ENCODE data around the gene OAF. TPM values are rescaled to one million over a fixed set of nuclear protein-coding genes. Genes with fewer than 3 reads are reported as not detected.

Gene OAF
- total RNA-seq, 3 donors from 2014 or later (not counting 1 experiment from before 2014, with no cell fraction given), result 2.8 to 5.1 (median 3.8) TPM

- peaks cover 36 to 66% of the 10 kb centered on the region in 2 donors for H3K27me3 Mint-ChIP-seq (ENCODE audit: low read depth in 2 of 2)
- no peaks in the 10 kb centered on the region for H3K4me1 Mint-ChIP-seq
- no peak overlapping the region for H3K27ac Mint-ChIP-seq
- intact Hi-C loops (cut with micrococcal nuclease), result no loop called here
- no CpG with 5 or more reads among the region's 2 CpGs for WGBS (ENCODE audit: insufficient coverage)
- ATAC-seq (no peak), DNase-seq (no peak)
- peaks cover 6% of the 10 kb centered on the region for H3K27me3 ChIP-seq (ENCODE audit: control insufficient read depth, insufficient read depth, low read length)
- H3K4me1 ChIP-seq (ENCODE audit: control insufficient read depth, insufficient read depth, low read length), result no peaks in the 10 kb centered on the region
- H3K4me3 ChIP-seq (ENCODE audit: low read length), result no peak overlapping the region
- no peaks in the 10 kb centered on the region for H3K36me3 ChIP-seq (ENCODE audit: control insufficient read depth, insufficient read depth, low read length)
- H3K4me3 Mint-ChIP-seq, result no peak overlapping the region
- H3K9me3 ChIP-seq (ENCODE audit: control insufficient read depth, insufficient read depth, low read length), result no peaks in the 10 kb centered on the region
- H3K36me3 Mint-ChIP-seq, result no peaks in the 10 kb centered on the region
- no peak overlapping the region for H3K27ac ChIP-seq (ENCODE audit: low read length)
- no peaks in the 10 kb centered on the region for H3K9me3 Mint-ChIP-seq
- no peak for TF ChIP-seq CTCF (IDR thresholded peaks at IDR 0.05)
Observed at GRCh38 chr11:120256779-120257178, 45.9 kb downstream of the OAF start.

DNA sequence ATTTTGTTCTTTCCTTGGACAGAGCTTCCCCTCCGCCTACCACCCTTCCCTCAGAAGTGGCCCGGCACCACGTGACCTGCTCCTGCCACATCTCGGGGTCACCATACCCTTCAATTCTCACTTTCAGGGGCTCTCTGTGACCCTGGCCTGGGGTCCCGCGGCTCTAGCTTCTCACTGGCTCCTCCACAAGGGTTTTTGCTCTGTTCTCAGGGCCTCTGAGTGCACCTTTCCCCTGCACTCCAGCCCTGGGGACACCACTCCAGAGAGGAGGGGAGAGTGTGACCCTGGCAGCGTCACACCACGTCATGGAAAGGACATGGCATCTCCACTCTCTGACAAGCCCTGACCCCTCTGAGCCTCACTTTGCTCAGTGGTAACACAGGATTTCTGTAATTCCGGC lies 46.5 kb downstream of the OAF start:
- WGBS (ENCODE audit: insufficient coverage), result 79% methylated on average over 9 of the region's 9 CpGs
- peaks cover 6% of the 10 kb centered on the region for H3K27me3 ChIP-seq (ENCODE audit: control insufficient read depth, insufficient read depth, low read length)
- no peak for ATAC-seq

DNA sequence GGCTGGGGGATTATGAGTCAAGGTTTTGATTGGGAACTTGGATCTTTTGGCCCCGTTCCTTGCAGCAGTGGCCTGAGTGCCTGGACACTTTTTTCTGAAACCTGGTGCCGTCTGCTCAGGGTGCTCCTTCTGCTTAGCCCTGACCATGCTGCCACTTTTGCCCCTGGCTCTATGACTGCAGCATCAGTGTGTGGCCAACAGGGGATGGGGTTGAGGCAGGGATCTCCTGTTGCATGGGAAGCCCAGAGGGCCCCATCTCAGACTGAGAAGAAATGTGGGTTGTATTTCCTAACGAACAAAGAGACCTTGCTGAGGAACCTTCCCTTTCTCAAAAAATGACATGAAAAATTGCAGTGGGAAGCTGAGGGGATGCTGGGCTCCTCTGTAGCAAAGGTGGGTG lies 47.8 kb downstream of the OAF start:
- H3K4me3 ChIP-seq (ENCODE audit: low read length), result no peak overlapping the region
- Mint-ChIP-seq H3K27ac (no peak overlapping the region), H3K9me3 (no peaks in the 10 kb centered on the region), H3K36me3 (no peaks in the 10 kb centered on the region), H3K27me3 (ENCODE audit: low read depth in 2 of 2) (peaks cover 39 to 73% of the 10 kb centered on the region in 2 donors), H3K4me3 (no peak overlapping the region), H3K4me1 (no peaks in the 10 kb centered on the region)
- no peak overlapping the region for H3K27ac ChIP-seq (ENCODE audit: low read length)
- no peaks in the 10 kb centered on the region for H3K36me3 ChIP-seq (ENCODE audit: control insufficient read depth, insufficient read depth, low read length)
- ATAC-seq (no peak), DNase-seq (no peak)
- no peaks in the 10 kb centered on the region for H3K9me3 ChIP-seq (ENCODE audit: control insufficient read depth, insufficient read depth, low read length)
- no peak for TF ChIP-seq CTCF (IDR thresholded peaks at IDR 0.05)
- 54% methylated on average over 3 of the region's 3 CpGs for WGBS (ENCODE audit: insufficient coverage)
- no peaks in the 10 kb centered on the region for H3K4me1 ChIP-seq (ENCODE audit: control insufficient read depth, insufficient read depth, low read length)
- intact Hi-C loops (cut with micrococcal nuclease), result no loop called here
- peaks cover 6% of the 10 kb centered on the region for H3K27me3 ChIP-seq (ENCODE audit: control insufficient read depth, insufficient read depth, low read length)

More for the DNA sequence above, 46.5 kb downstream of the OAF start:
- TF ChIP-seq CTCF (IDR thresholded peaks at IDR 0.05), result no peak
- Mint-ChIP-seq H3K36me3 (no peaks in the 10 kb centered on the region), H3K4me3 (no peak overlapping the region), H3K9me3 (no peaks in the 10 kb centered on the region), H3K27ac (no peak overlapping the region), H3K4me1 (no peaks in the 10 kb centered on the region), H3K27me3 (ENCODE audit: low read depth in 2 of 2) (peaks cover 36 to 66% of the 10 kb centered on the region in 2 donors)
- Histone ChIP-seq H3K4me1 (ENCODE audit: control insufficient read depth, insufficient read depth, low read length) (no peaks in the 10 kb centered on the region), H3K27ac (ENCODE audit: low read length) (no peak overlapping the region), H3K36me3 (ENCODE audit: control insufficient read depth, insufficient read depth, low read length) (no peaks in the 10 kb centered on the region), H3K9me3 (ENCODE audit: control insufficient read depth, insufficient read depth, low read length) (no peaks in the 10 kb centered on the region), H3K4me3 (ENCODE audit: low read length) (no peak overlapping the region)
- DNase-seq, result no peak
- intact Hi-C loops (cut with micrococcal nuclease), result no loop called here

DNA sequence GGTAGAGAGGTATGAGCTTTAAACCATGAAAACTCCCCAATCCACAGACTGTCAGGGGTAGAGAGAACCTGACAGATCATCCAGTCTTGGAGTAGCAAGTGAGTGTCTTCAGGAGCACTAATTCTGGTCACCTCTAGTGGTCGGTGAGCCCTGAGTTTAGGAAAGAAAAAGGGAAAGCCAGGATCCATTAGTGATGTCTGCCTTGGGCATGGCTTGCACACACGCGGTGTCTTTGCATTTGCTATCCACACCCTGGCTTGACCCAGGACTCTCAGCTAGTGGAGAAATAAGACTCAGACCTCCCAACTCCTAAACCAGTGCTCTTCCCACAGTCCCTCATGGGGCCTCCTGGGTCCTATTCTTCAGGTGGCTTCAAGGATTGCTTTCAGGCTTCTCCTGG lies 48.4 kb downstream of the OAF start:
- H3K9me3 ChIP-seq (ENCODE audit: control insufficient read depth, insufficient read depth, low read length), result no peaks in the 10 kb centered on the region
- no peaks in the 10 kb centered on the region for H3K9me3 Mint-ChIP-seq
- peaks cover 33 to 68% of the 10 kb centered on the region in 2 donors for H3K27me3 Mint-ChIP-seq (ENCODE audit: low read depth in 2 of 2)
- no peaks in the 10 kb centered on the region for H3K36me3 ChIP-seq (ENCODE audit: control insufficient read depth, insufficient read depth, low read length)
- intact Hi-C loops (cut with micrococcal nuclease), result no loop called here
- TF ChIP-seq CTCF (IDR thresholded peaks at IDR 0.05), result no peak
- no peak for DNase-seq
- no peak for ATAC-seq
- H3K4me3 ChIP-seq (ENCODE audit: low read length), result no peak overlapping the region
- H3K27me3 ChIP-seq (ENCODE audit: control insufficient read depth, insufficient read depth, low read length), result peaks cover 6% of the 10 kb centered on the region
- no peak overlapping the region for H3K27ac ChIP-seq (ENCODE audit: low read length)
- H3K4me1 Mint-ChIP-seq, result no peaks in the 10 kb centered on the region
- H3K36me3 Mint-ChIP-seq, result no peaks in the 10 kb centered on the region
- 86% methylated on average over 3 of the region's 3 CpGs for WGBS (ENCODE audit: insufficient coverage)
- H3K27ac Mint-ChIP-seq, result no peak overlapping the region
- no peaks in the 10 kb centered on the region for H3K4me1 ChIP-seq (ENCODE audit: control insufficient read depth, insufficient read depth, low read length)
- H3K4me3 Mint-ChIP-seq, result no peak overlapping the region
